IMR-90 (cell line): Measurements from ENCODE around the gene ALDH1A2. TPM values are rescaled to one million over a fixed set of nuclear protein-coding genes. Genes with fewer than 3 reads are reported as not detected.

Experiments
- ATAC-seq: fragments of 200-7000 bp; cut with Tn5 transposase; 2 replicates; pipeline ENCODE4 v1.9.1; 2020; ENCODE audit warnings: low read depth, mild to moderate bottlenecking, moderate library complexity
- BruUV-seq: library from RNA; stranded (reverse); fragments of 400-500 nt; replicated peaks from 2 replicates; lab custom pipeline; 2021; lab: Mats Ljungman, UMichigan
- CTCF ChIA-PET: fragments of 300-600 bp; formaldehyde crosslinking; extraction: SDS; loops from one replicate; lab custom pipeline; 2021; ENCODE audit warnings: antibody characterized with exemption; lab: Yijun Ruan, JAX
- POLR2A ChIA-PET: fragments of 300-600 bp; sonication (Branson Sonifier 250); formaldehyde crosslinking; loops from one replicate; lab custom pipeline; 2022; ENCODE audit warnings: antibody characterized with exemption; ENCODE audit not compliant: unreplicated experiment; lab: Charles Lee
- DNase-seq: peaks from one replicate; pipeline ENCODE4 v3.0.0; 2013
- H2AFZ ChIP-seq: replicated peaks from 2 replicates; pipeline ENCODE3; 2013; ENCODE audit warnings: low read length, mild to moderate bottlenecking; ENCODE audit not compliant: poor library complexity
- H2AK5ac ChIP-seq: 2 replicates; pipeline ENCODE4 v1.6.1; 2013; ENCODE audit warnings: low read depth, low read length, inconsistent platforms
- H2AK9ac ChIP-seq: replicated peaks from 2 replicates; pipeline ENCODE3; 2013; ENCODE audit warnings: mild to moderate bottlenecking, low read depth, low read length, moderate library complexity; ENCODE audit not compliant: poor library complexity
- H2BK120ac ChIP-seq: 2 replicates; pipeline ENCODE4 v1.6.1; 2013; ENCODE audit warnings: low read depth, low read length, inconsistent platforms
- H2BK15ac ChIP-seq: 3 replicates; pipeline ENCODE4 v1.6.1; 2013; ENCODE audit warnings: low read depth, low read length, inconsistent platforms
- H2BK20ac ChIP-seq: 2 replicates; pipeline ENCODE4 v1.6.1; 2013; ENCODE audit warnings: low read depth, mild to moderate bottlenecking, inconsistent platforms, low read length, moderate library complexity
- H2BK5ac ChIP-seq: 2 replicates; pipeline ENCODE4 v1.6.1; 2013; ENCODE audit warnings: mild to moderate bottlenecking, low read depth, low read length, inconsistent platforms; ENCODE audit not compliant: poor library complexity, severe bottlenecking
- H3K14ac ChIP-seq: replicated peaks from 2 replicates; pipeline ENCODE4 v1.6.1; 2013; ENCODE audit warnings: low read depth, low read length, inconsistent platforms
- H3K18ac ChIP-seq: 2 replicates; pipeline ENCODE4 v1.6.1; 2013; ENCODE audit warnings: low read depth, low read length, control low read depth
- H3K23ac ChIP-seq: 2 replicates; pipeline ENCODE4 v1.6.1; 2013; ENCODE audit warnings: low read depth, low read length, inconsistent platforms
- H3K27ac ChIP-seq: 2 replicates; pipeline ENCODE4 v1.5.1; 2013; ENCODE audit warnings: mild to moderate bottlenecking, control low read depth, low read length; ENCODE audit not compliant: insufficient read depth
- H3K27me3 ChIP-seq: 2 replicates; pipeline ENCODE4 v1.6.1; 2013; ENCODE audit warnings: low read length; ENCODE audit not compliant: control insufficient read depth, insufficient read depth
- H3K36me3 ChIP-seq: 2 replicates; pipeline ENCODE4 v1.6.1; 2013; ENCODE audit warnings: low read length, mixed read lengths; ENCODE audit not compliant: control insufficient read depth, insufficient read depth
- H3K4ac ChIP-seq: 2 replicates; pipeline ENCODE4 v1.6.1; 2013; ENCODE audit warnings: low read depth, low read length, inconsistent platforms
- H3K4me1 ChIP-seq: 2 replicates; pipeline ENCODE4 v1.6.1; 2013; ENCODE audit warnings: low read length, mixed read lengths; ENCODE audit not compliant: control insufficient read depth, insufficient read depth
- H3K4me2 ChIP-seq: 2 replicates; pipeline ENCODE4 v1.6.1; 2013; ENCODE audit warnings: low read depth, mild to moderate bottlenecking, control low read depth, low read length, moderate library complexity
- H3K4me3 ChIP-seq: 2 replicates; pipeline ENCODE4 v1.5.1; 2013; ENCODE audit warnings: low read depth, mild to moderate bottlenecking, control low read depth, low read length, moderate library complexity; ENCODE audit not compliant: insufficient read depth
- H3K56ac ChIP-seq: 2 replicates; pipeline ENCODE4 v1.6.1; 2013; ENCODE audit warnings: low read length, inconsistent platforms; ENCODE audit not compliant: insufficient read depth; ENCODE audit errors: extremely low read depth
- H3K79me1 ChIP-seq, 2 experiments: 2 replicates each; pipeline ENCODE4 v1.6.1; 2013; ENCODE audit warnings: low read length in 2 of 2, inconsistent platforms in 1 of 2, low read depth in 1 of 2
- H3K9ac ChIP-seq: 2 replicates; pipeline ENCODE4 v1.6.1; 2013; ENCODE audit warnings: low read depth, low read length, control low read depth
- H3K9me1 ChIP-seq: 2 replicates; pipeline ENCODE4 v1.6.1; 2013; ENCODE audit warnings: low read length, inconsistent platforms; ENCODE audit not compliant: insufficient read depth
- H3K9me3 ChIP-seq: 2 replicates; pipeline ENCODE4 v1.6.1; 2013; ENCODE audit warnings: low read length; ENCODE audit not compliant: control insufficient read depth, insufficient read depth
- H4K20me1 ChIP-seq: 2 replicates; pipeline ENCODE4 v1.6.1; 2013; ENCODE audit warnings: low read length, inconsistent platforms; ENCODE audit not compliant: insufficient read depth
- H4K5ac ChIP-seq: 2 replicates; pipeline ENCODE4 v1.6.1; 2013; ENCODE audit warnings: mild to moderate bottlenecking, low read depth, low read length, control low read depth
- H4K8ac ChIP-seq, 2 experiments: 2 replicates each; pipeline ENCODE4 v1.6.1; 2013; ENCODE audit warnings: low read depth in 2 of 2, low read length in 2 of 2, control low read depth in 1 of 2, inconsistent platforms in 1 of 2
- H4K91ac ChIP-seq: 2 replicates; pipeline ENCODE4 v1.6.1; 2013; ENCODE audit warnings: low read depth, low read length, inconsistent platforms; ENCODE audit not compliant: insufficient read depth
- BHLHE40 ChIP-seq: fragments of 150-350 bp; IDR thresholded peaks from 2 replicates; pipeline ENCODE4 v1.6.1; 2016; ENCODE audit warnings: mild to moderate bottlenecking, low read depth, low read length
- CEBPB ChIP-seq: IDR thresholded peaks from 2 replicates; pipeline ENCODE4 v1.6.1; 2012; ENCODE audit warnings: low read depth, low read length, improper control_type of control experiment
- CHD1 ChIP-seq: IDR thresholded peaks from 2 replicates; pipeline ENCODE4 v1.6.1; 2012; ENCODE audit warnings: low read depth, low read length, improper control_type of control experiment
- ELK1 ChIP-seq: fragments of 150-350 bp; IDR thresholded peaks from 2 replicates; pipeline ENCODE4 v1.6.1; 2016; ENCODE audit warnings: low read depth, mild to moderate bottlenecking, low read length, moderate library complexity, borderline replicate concordance
- FOS ChIP-seq: fragments of 150-350 bp; IDR thresholded peaks from 2 replicates; pipeline ENCODE4 v1.6.1; 2016; ENCODE audit warnings: low read depth, low read length
- MAFK ChIP-seq: IDR thresholded peaks from 2 replicates; pipeline ENCODE4 v1.6.1; 2012; ENCODE audit warnings: low read depth, low read length, improper control_type of control experiment
- MAZ ChIP-seq: IDR thresholded peaks from 2 replicates; pipeline ENCODE4 v1.6.1; 2012; ENCODE audit warnings: low read depth, mild to moderate bottlenecking, low read length, improper control_type of control experiment, moderate library complexity, borderline replicate concordance
- MXI1 ChIP-seq: IDR thresholded peaks from 2 replicates; pipeline ENCODE4 v1.6.1; 2012; ENCODE audit warnings: low read depth, mild to moderate bottlenecking, low read length, moderate library complexity, borderline replicate concordance
- NFE2L2 ChIP-seq: fragments of 150-350 bp; IDR thresholded peaks from 2 replicates; pipeline ENCODE4 v1.6.1; 2016; ENCODE audit warnings: low read depth, mild to moderate bottlenecking, low read length
- POLR2A ChIP-seq: IDR thresholded peaks from 2 replicates; pipeline ENCODE4 v1.6.1; 2012; ENCODE audit warnings: mild to moderate bottlenecking, low read depth, low read length
- RAD21 ChIP-seq: IDR thresholded peaks from 2 replicates; pipeline ENCODE4 v1.6.1; 2012; ENCODE audit warnings: low read length, improper control_type of control experiment
- RCOR1 ChIP-seq: IDR thresholded peaks from 2 replicates; pipeline ENCODE4 v1.6.1; 2012; ENCODE audit warnings: mild to moderate bottlenecking, low read length, improper control_type of control experiment; ENCODE audit not compliant: insufficient replicate concordance
- RFX5 ChIP-seq: IDR thresholded peaks from 2 replicates; pipeline ENCODE4 v1.8.0; 2012; ENCODE audit warnings: low read depth, mild to moderate bottlenecking, low read length, moderate library complexity
- SMC3 ChIP-seq: fragments of 150-350 bp; IDR thresholded peaks from 2 replicates; pipeline ENCODE4 v1.6.1; 2016; ENCODE audit warnings: low read depth, mild to moderate bottlenecking, antibody characterized with exemption, low read length, moderate library complexity
- USF2 ChIP-seq: fragments of 150-350 bp; IDR thresholded peaks from 2 replicates; pipeline ENCODE4 v1.6.1; 2017; ENCODE audit warnings: mild to moderate bottlenecking, antibody characterized with exemption, low read length, low read depth
- WGBS, 2 experiments: methylation state at CpG; one replicate each; pipeline versions ENCODE4 v1.1.5 to v1.1.7; 2013; ENCODE audit warnings: missing lambda C conversion rate in 2 of 2; ENCODE audit not compliant: insufficient read length in 1 of 2; ENCODE audit errors: extremely low coverage in 2 of 2; 5-methylcytosine and 5-hydroxymethylcytosine counted together
- dilution Hi-C: fragments of 300-500 bp; cut with HindIII; formaldehyde crosslinking; loops from one replicate; pipeline ENCODE4 v1.14.3; 2018; ENCODE audit warnings: low sequenced_read_pairs; ENCODE audit not compliant: unreplicated experiment
- in situ Hi-C: fragments of 300-500 bp; cut with MboI; formaldehyde crosslinking; loops from 3 replicates; pipeline ENCODE4 v1.14.3; 2019; ENCODE audit warnings: low sequenced_read_pairs, inconsistent platforms, mixed read lengths
- intact Hi-C: fragments of 100-400 bp; cut with micrococcal nuclease; formaldehyde crosslinking; loops from 2 replicates; pipeline ENCODE4 v1.10.0; 2022
- polyA plus RNA-seq, 3 experiments: library from polyadenylated mRNA; depleted of rRNA; stranded (reverse); fragments of >200 nt; gene quantifications; 2 replicates each; pipeline ENCODE4 v1.2.3, GENCODE V29; 2012; ENCODE audit warnings: low replicate concordance in 1 of 3
- total RNA-seq: library from RNA; depleted of rRNA; stranded (reverse); fragments of >200 nt; gene quantifications from 2 replicates; pipeline ENCODE4 v1.2.3, GENCODE V29; 2012
- TF ChIP-seq, protein P1 (sequence below): conservative IDR thresholded peaks from 2 replicates; pipeline ENCODE4 v1.5.1; 2012; ENCODE audit warnings: mild to moderate bottlenecking, low read depth, low read length, improper control_type of control experiment

ALDH1A2 gene
- total and polyA plus RNA-seq, 2 of the 4 experiments (the other 2 are of a cell fraction) = not detected

GRCh38 chr15:58047149-58047548 is 18.4 kb downstream of the ALDH1A2 start:
- no peak overlapping the region for H2BK15ac ChIP-seq
- H3K36me3 ChIP-seq = no peaks in the 10 kb centered on the region
- in situ Hi-C loops = no loop called here
- BruUV-seq = no TSS peak
- TF ChIP-seq CHD1 (no peak), SMC3 (no peak), NFE2L2 (no peak), RCOR1 (no peak), BHLHE40 (no peak), RFX5 (no peak), ELK1 (no peak), MAFK (no peak), USF2 (no peak), POLR2A (no peak), CEBPB (no peak), MAZ (no peak), RAD21 (no peak), FOS (no peak), MXI1 (no peak)
- TF ChIP-seq, protein P1, sequence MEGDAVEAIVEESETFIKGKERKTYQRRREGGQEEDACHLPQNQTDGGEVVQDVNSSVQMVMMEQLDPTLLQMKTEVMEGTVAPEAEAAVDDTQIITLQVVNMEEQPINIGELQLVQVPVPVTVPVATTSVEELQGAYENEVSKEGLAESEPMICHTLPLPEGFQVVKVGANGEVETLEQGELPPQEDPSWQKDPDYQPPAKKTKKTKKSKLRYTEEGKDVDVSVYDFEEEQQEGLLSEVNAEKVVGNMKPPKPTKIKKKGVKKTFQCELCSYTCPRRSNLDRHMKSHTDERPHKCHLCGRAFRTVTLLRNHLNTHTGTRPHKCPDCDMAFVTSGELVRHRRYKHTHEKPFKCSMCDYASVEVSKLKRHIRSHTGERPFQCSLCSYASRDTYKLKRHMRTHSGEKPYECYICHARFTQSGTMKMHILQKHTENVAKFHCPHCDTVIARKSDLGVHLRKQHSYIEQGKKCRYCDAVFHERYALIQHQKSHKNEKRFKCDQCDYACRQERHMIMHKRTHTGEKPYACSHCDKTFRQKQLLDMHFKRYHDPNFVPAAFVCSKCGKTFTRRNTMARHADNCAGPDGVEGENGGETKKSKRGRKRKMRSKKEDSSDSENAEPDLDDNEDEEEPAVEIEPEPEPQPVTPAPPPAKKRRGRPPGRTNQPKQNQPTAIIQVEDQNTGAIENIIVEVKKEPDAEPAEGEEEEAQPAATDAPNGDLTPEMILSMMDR = no peak
- H4K5ac ChIP-seq = no peak overlapping the region
- no CpG with 5 or more reads among the region's 2 CpGs for WGBS, 2 experiments
- no peak overlapping the region for H3K56ac ChIP-seq
- DNase-seq (no peak), ATAC-seq (no peak)
- intact Hi-C loops = no loop called here
- dilution Hi-C loops = no loop called here
- no peak overlapping the region for H4K91ac ChIP-seq
- H3K4me1 ChIP-seq = no peaks in the 10 kb centered on the region
- no peaks in the 10 kb centered on the region for H3K79me1 ChIP-seq
- no peaks in the 10 kb centered on the region for H3K9me3 ChIP-seq
- no peak overlapping the region for H2AK9ac ChIP-seq
- no peak overlapping the region for H2BK20ac ChIP-seq
- no peak overlapping the region for H3K27ac ChIP-seq
- H2AFZ ChIP-seq = no peak overlapping the region
- no peak overlapping the region for H3K23ac ChIP-seq
- CTCF ChIA-PET = no interaction called here
- H3K4ac ChIP-seq = no peak overlapping the region
- no peak overlapping the region for H3K4me3 ChIP-seq
- no peaks in the 10 kb centered on the region for H4K20me1 ChIP-seq
- POLR2A ChIA-PET = no interaction called here
- no peak overlapping the region for H3K4me2 ChIP-seq
- no peak overlapping the region for H2BK120ac ChIP-seq
- H2AK5ac ChIP-seq = no peak overlapping the region
- H3K27me3 ChIP-seq = peaks cover 5% of the 10 kb centered on the region; the same call in 1 of the 2 replicates
- no peak overlapping the region for H3K14ac ChIP-seq
- H3K9ac ChIP-seq = no peak overlapping the region
- no peak overlapping the region for H2BK5ac ChIP-seq
- H3K18ac ChIP-seq = no peak overlapping the region
- H3K9me1 ChIP-seq = no peaks in the 10 kb centered on the region
- H4K8ac ChIP-seq = no peak overlapping the region
